Sciatic nerve (tissue), 2 donors: ENCODE results near the gene NACC2. TPM values are rescaled to one million over a fixed set of nuclear protein-coding genes. Genes with fewer than 3 reads are reported as not detected.

ENCODE experiments used
- ATAC-seq: fragments of 200-7000 bp; cut with Tn5 transposase; one replicate; pipeline ENCODE4 v1.9.1; 2020; ENCODE audit warnings: mild to moderate bottlenecking, moderate library complexity
- DNase-seq: peaks from one replicate; pipeline ENCODE4 v3.0.0-alpha.2; 2020; ENCODE audit warnings: low spot score
- intact Hi-C: fragments of 100-400 bp; cut with DNase I; formaldehyde crosslinking; loops from one replicate; pipeline ENCODE4 v1.14.2; 2022
- total RNA-seq: library from RNA; stranded (reverse); fragmentation: NEBNext Ultra II Directional; extraction: Animal tissue kit (Norgen Biotek cat#: 25700); gene quantifications from one replicate; pipeline ENCODE4 v1.2.1, GENCODE V29; 2021
- donor health status: DM: no; HTN: no; CAD: no.
- donor health status: DM: no; HTN: no; CAD: no.

The NACC2 gene
- total RNA-seq, 1 donor from 2014 or later: 56.8 TPM

GRCh38 chr9:135994501-135995192 lies 100.4 kb downstream of the NACC2 start:
- ATAC-seq: no peak
- intact Hi-C loops: no loop called here
- no peak for DNase-seq

- no peak for ATAC-seq
- intact Hi-C loops: no loop called here
- no peak for DNase-seq
Observed at GRCh38 chr9:135993765-135994500, 101.2 kb downstream of the NACC2 start.

DNA sequence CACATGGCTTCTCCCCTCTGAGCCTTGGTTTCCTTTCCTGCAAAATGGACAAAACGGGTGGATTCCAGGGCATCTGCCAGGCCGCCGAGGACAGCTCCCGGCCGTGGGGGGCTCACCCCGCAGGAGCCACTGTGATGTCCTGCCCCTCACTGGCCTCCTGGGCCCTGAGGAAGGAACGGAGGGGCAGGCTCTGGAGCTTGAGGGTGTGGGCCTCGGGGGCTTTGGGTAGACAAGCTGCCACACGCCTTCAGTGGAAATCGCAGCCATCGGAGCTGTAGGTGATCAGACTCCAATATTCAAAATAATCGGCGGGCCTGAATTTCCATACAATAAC lies 101.7 kb downstream of the NACC2 start:
- DNase-seq (no peak), ATAC-seq (no peak)
- intact Hi-C loops: no loop called here

GRCh38 chr9:135992486-135993408 lies 102.3 kb downstream of the NACC2 start:
- ATAC-seq: peak; percentile 85
- DNase-seq: peak; percentile 89
- intact Hi-C loops: no loop called here

DNA sequence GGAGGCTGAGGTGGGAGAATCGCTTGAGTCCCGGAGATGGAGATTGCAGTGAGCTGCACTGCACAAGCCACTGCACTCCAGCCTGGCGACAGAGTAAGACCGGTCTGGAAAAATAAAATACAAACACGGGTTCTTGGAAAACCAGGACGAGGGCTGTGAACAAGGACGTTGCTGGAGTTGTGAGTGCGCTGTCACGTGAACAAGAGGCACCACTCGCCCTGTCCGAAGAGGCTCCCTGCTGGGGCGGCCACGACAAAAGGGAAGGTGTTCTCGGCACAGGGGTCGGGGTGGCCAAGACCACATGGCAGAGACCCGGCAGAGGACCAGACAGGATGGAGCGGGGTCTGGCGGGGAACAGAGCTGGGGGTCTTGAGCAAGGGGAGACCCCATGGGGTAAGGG lies 103.3 kb downstream of the NACC2 start:
- no peak for DNase-seq
- intact Hi-C loops: no loop called here

DNA sequence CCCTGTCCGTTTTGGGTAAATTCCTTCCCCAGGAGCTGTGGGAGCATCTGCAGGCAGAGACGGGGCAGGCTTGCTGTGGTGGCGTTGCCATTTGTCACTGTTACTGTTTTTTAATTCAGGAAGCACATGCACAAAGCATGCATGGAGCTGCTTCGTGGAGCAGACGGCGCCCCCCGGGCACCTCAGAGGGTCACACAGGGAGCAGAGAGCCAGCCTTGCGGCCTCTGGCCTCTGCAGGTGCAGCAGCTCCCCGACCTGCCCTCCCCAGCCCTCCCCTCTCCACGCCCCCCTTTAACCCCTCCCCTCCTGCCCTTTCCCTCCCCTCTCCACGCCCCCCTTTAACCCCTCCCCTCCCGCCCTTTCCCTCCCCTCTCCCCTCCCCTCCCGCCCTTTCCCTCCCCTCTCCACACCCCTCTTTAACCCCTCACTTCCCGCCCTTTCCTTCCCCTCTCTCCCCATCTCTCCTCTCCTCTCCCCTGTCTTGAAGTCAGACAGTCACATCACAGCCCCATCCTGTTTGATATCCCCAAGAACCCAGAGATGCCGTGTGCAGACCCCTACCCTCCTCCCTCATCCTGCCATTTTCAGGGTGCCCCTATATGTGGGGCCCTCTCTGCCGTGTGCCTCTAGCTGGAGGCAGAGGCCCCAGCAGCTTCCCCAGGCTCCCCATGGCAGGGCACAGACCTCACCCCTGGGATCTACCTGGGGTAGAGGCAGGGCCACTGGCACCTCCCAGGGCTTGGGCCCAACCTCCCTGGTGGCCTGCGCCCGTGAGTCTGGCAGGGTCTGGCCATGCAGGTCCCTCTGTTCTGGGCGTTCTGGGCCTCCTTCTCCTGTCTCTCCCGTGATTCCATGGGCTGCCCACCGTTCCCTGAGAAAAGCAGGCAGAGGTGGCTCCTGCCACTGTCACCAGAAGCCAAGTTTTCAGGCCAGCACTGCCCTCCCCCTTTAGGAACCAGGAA lies 104.3 kb downstream of the NACC2 start:
- DNase-seq (no peak), ATAC-seq (peak; percentile 52)
- intact Hi-C loops: no loop called here

More for the DNA sequence above, 103.3 kb downstream of the NACC2 start:
- no peak for ATAC-seq

GRCh38 chr9:135989722-135990467 lies 105.2 kb downstream of the NACC2 start:
- no peak for ATAC-seq
- intact Hi-C loops: no loop called here
- DNase-seq: no peak

DNA sequence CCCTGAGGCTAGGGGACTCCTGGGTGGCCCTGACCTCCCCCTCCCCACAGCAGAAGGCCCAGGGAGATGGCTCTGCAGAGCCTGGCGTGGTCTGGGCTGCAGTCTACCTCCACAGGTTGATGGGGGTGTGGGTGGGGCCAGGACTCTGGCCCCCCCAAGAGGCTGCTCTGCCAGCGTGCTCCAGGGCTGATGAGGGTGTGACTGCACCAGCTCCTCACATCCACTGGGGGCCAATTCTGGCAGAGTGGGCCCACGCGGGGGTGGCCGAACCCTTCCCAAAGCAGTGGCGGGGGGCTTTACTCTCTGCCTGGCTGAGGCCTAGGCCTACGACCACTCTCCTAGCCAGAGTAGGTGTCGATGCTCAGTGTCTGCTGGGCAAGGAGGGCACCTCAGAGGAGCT lies 105.9 kb downstream of the NACC2 start:
- ATAC-seq: no peak
- no peak for DNase-seq
- intact Hi-C loops: no loop called here

GRCh38 chr9:135988493-135988892 lies 106.6 kb downstream of the NACC2 start:
- ATAC-seq (no peak), DNase-seq (no peak)
- intact Hi-C loops: no loop called here

GRCh38 chr9:135987838-135988404 lies 107.2 kb downstream of the NACC2 start:
- intact Hi-C loops: no loop called here
- ATAC-seq: no peak
- DNase-seq: no peak

DNA sequence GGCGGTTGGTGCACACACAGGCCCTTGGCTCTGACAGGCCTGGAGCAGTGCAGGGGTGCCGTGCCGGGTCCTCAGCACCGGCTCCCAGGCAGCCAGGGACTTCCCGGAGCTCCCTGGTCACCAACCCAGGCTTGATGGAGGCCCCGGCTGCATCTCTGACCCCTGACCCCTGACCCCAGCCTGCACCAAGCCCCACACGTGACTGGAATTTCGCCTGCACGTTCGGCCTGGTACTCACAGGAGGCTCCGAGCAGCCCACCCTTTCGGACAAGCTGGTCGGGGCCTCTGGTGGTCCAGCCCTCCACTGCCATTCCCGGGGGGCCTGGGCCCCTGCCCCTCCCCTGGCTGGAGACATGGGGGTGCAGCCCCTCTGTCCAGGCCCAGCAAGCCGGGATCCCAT lies 108.5 kb downstream of the NACC2 start:
- DNase-seq: no peak
- ATAC-seq: no peak
- intact Hi-C loops: no loop called here

- ATAC-seq: no peak
- no peak for DNase-seq
- intact Hi-C loops: no loop called here
Observed at GRCh38 chr9:135985889-135986288, 109.2 kb downstream of the NACC2 start.

DNA sequence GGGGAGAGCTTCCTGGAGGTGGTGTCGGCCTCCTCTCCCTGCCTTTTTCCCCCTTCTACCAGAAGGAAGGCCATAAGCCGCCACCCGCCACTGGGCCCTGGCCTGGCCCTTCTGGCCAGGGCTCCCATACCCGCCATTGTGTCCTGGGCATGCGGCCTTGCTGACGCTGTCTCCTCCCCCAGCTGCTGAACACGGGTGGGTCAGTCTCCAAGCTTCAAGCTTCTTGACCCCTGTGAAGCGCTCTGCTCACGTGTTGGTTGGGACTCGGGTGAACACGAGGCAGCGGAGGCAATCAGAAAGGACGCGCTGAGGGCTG lies 109.7 kb downstream of the NACC2 start:
- DNase-seq (no peak), ATAC-seq (no peak)
- intact Hi-C loops: no loop called here

DNA sequence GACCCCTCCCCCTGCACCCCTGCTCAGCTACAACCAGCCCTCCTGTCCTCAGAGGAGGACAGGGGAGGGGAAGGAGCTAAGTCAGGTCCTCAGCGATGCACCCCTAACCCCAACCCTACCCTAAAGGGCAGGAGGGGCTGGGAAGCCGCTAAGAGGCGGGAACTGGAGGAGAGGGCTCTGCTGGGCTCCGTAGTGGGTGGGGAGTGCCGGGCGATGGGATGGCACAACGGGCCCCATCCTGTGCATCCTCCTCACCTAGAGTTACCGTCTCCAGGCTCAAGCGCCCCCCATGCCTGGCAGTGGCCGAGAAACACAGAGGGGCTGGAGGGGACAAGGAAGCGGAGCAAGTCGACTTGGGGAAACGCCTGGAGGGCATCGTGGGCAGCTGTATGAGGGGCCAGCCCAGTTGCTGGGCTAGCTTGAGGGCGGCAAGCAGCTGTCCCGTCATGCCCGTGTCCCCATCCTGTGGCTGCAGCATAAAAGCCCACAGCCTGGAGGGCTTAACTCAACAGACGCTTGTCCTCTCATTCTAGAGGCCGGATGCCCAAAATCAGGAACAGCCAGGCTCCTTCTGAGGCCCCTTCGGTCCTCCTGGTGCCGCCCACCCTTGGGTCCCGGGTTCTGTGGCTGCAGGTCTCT lies 110.9 kb downstream of the NACC2 start:
- ATAC-seq (no peak), DNase-seq (no peak)
- intact Hi-C loops: no loop called here

- DNase-seq: no peak
- ATAC-seq: no peak
- intact Hi-C loops: no loop called here
Observed at GRCh38 chr9:135983208-135984071, 111.6 kb downstream of the NACC2 start.

- intact Hi-C loops: no loop called here
- DNase-seq (no peak), ATAC-seq (no peak)
Observed at GRCh38 chr9:135982499-135983207, 112.4 kb downstream of the NACC2 start.
